ENCODE measurements around the gene ACAD8.
"Not testable (repeated sequence)": the region's sequence is repeated elsewhere in the genome, so short reads cannot be mapped to it uniquely, and the experiment has no call there.

ACAD8 gene

GRCh38 chr11:134255184-134255561 is 1.8 kb downstream of the ACAD8 start:
- H3K27ac ChIP-seq (ENCODE audit: insufficient read depth in 1 of 2, low read depth in 1 of 2, low read length in 2 of 2, poor library complexity in 1 of 2, severe bottlenecking in 2 of 2); DNase-seq; H3K27me3 ChIP-seq (replicated peaks in 2 of 5; ENCODE audit: control insufficient read depth in 4 of 5, insufficient read depth in 5 of 5, low read length in 4 of 5); H3K9me3 ChIP-seq (ENCODE audit: control extremely low read depth in 1 of 5, control insufficient read depth in 4 of 5, insufficient read depth in 2 of 5, low read depth in 1 of 5, low read length in 4 of 5); H3K4me3 ChIP-seq (ENCODE audit: control insufficient read depth in 1 of 7, extremely low read depth in 1 of 7, insufficient read depth in 4 of 7, low read depth in 2 of 7, low read length in 6 of 7): not testable (repeated sequence)
- CTCF ChIA-PET, result interaction anchor here (0.9 to 2.9 kb wide), 5 partner anchors 10 to 29 kb away, joined by 3 to 11 read pairs (median 4); no protein-coding TSS in a partner anchor
- H3K4me1 ChIP-seq (ENCODE audit: control extremely low read depth in 1 of 4, control insufficient read depth in 4 of 4, insufficient read depth in 4 of 4, low read length in 3 of 4), result peaks cover 9 to 22% (median 16%) of the 10 kb centered on the region in 4 experiments
- 100% methylated on average over 5 of the region's 5 CpGs for WGBS (ENCODE audit: insufficient coverage)
- POLR2A ChIA-PET, result interaction anchor here (1.5 kb wide), 1 partner anchor 9 kb away, joined by 5 read pairs; no protein-coding TSS in a partner anchor
- H3K36me3 ChIP-seq (ENCODE audit: control insufficient read depth in 4 of 4, insufficient read depth in 4 of 4, low read length in 3 of 4), result peaks cover 0 to 32% (median 24%) of the 10 kb centered on the region in 4 experiments

GRCh38 chr11:134257101-134257500 is 3.7 kb downstream of the ACAD8 start:
- CTCF ChIA-PET, result interaction anchor here (1.7 to 2.9 kb wide), 2 partner anchors 8 to 17 kb away, joined by 4 to 11 read pairs; no protein-coding TSS in a partner anchor
- Histone ChIP-seq H3K4me3 (ENCODE audit: control insufficient read depth in 1 of 7, extremely low read depth in 1 of 7, insufficient read depth in 4 of 7, low read depth in 2 of 7, low read length in 6 of 7) (no peak overlapping the region), H3K27me3 (replicated peaks in 2 of 5; ENCODE audit: control insufficient read depth in 4 of 5, insufficient read depth in 5 of 5, low read length in 4 of 5) (no peaks in the 10 kb centered on the region), H3K4me1 (ENCODE audit: control extremely low read depth in 1 of 4, control insufficient read depth in 4 of 4, insufficient read depth in 4 of 4, low read length in 3 of 4) (peaks cover 7 to 35% (median 23%) of the 10 kb centered on the region in 4 experiments), H3K27ac (ENCODE audit: insufficient read depth in 1 of 2, low read depth in 1 of 2, low read length in 2 of 2, poor library complexity in 1 of 2, severe bottlenecking in 2 of 2) (no peak overlapping the region), H3K36me3 (ENCODE audit: control insufficient read depth in 4 of 4, insufficient read depth in 4 of 4, low read length in 3 of 4) (peaks cover 0 to 37% (median 23%) of the 10 kb centered on the region in 4 experiments), H3K9me3 (ENCODE audit: control extremely low read depth in 1 of 5, control insufficient read depth in 4 of 5, insufficient read depth in 2 of 5, low read depth in 1 of 5, low read length in 4 of 5) (no peaks in the 10 kb centered on the region)
- WGBS (ENCODE audit: insufficient coverage), result 97% methylated on average over 11 of the region's 11 CpGs
- no peak for DNase-seq
- POLR2A ChIA-PET, result interaction anchor here (0.6 kb wide), 1 partner anchor 60 kb away, joined by 5 read pairs; no protein-coding TSS in a partner anchor

GRCh38 chr11:134258577-134258976 is 5.2 kb downstream of the ACAD8 start:
- CTCF ChIA-PET, result interaction anchor here (0.8 to 1.3 kb wide), 2 partner anchors 9 to 17 kb away, joined by 3 read pairs; partner anchors contain the start of gene GLB1L3
- POLR2A ChIA-PET, result no interaction called here
- Histone ChIP-seq H3K27ac (ENCODE audit: insufficient read depth in 1 of 2, low read depth in 1 of 2, low read length in 2 of 2, poor library complexity in 1 of 2, severe bottlenecking in 2 of 2) (no peak overlapping the region), H3K4me1 (ENCODE audit: control extremely low read depth in 1 of 4, control insufficient read depth in 4 of 4, insufficient read depth in 4 of 4, low read length in 3 of 4) (peaks cover 5 to 28% (median 18%) of the 10 kb centered on the region in 4 experiments), H3K4me3 (ENCODE audit: control insufficient read depth in 1 of 7, extremely low read depth in 1 of 7, insufficient read depth in 4 of 7, low read depth in 2 of 7, low read length in 6 of 7) (no peak overlapping the region), H3K36me3 (ENCODE audit: control insufficient read depth in 4 of 4, insufficient read depth in 4 of 4, low read length in 3 of 4) (peaks cover 2 to 51% (median 35%) of the 10 kb centered on the region in 4 experiments), H3K27me3 (replicated peaks in 2 of 5; ENCODE audit: control insufficient read depth in 4 of 5, insufficient read depth in 5 of 5, low read length in 4 of 5) (no peaks in the 10 kb centered on the region), H3K9me3 (ENCODE audit: control extremely low read depth in 1 of 5, control insufficient read depth in 4 of 5, insufficient read depth in 2 of 5, low read depth in 1 of 5, low read length in 4 of 5) (no peaks in the 10 kb centered on the region)
- DNase-seq, result no peak
- 100% methylated on average over 4 of the region's 4 CpGs for WGBS (ENCODE audit: insufficient coverage)

GRCh38 chr11:134260503-134260902 is 7.1 kb downstream of the ACAD8 start:
- Histone ChIP-seq H3K4me3 (ENCODE audit: control insufficient read depth in 1 of 7, extremely low read depth in 1 of 7, insufficient read depth in 4 of 7, low read depth in 2 of 7, low read length in 6 of 7) (peak overlapping the region in 2 of 7 experiments; percentile 11 to 22), H3K27me3 (replicated peaks in 2 of 5; ENCODE audit: control insufficient read depth in 4 of 5, insufficient read depth in 5 of 5, low read length in 4 of 5) (no peaks in the 10 kb centered on the region), H3K4me1 (ENCODE audit: control extremely low read depth in 1 of 4, control insufficient read depth in 4 of 4, insufficient read depth in 4 of 4, low read length in 3 of 4) (peaks cover 2 to 22% (median 14%) of the 10 kb centered on the region in 4 experiments), H3K36me3 (ENCODE audit: control insufficient read depth in 4 of 4, insufficient read depth in 4 of 4, low read length in 3 of 4) (peaks cover 2 to 58% (median 38%) of the 10 kb centered on the region in 4 experiments), H3K9me3 (ENCODE audit: control extremely low read depth in 1 of 5, control insufficient read depth in 4 of 5, insufficient read depth in 2 of 5, low read depth in 1 of 5, low read length in 4 of 5) (no peaks in the 10 kb centered on the region), H3K27ac (ENCODE audit: insufficient read depth in 1 of 2, low read depth in 1 of 2, low read length in 2 of 2, poor library complexity in 1 of 2, severe bottlenecking in 2 of 2) (no peak overlapping the region)
- POLR2A ChIA-PET, result no interaction called here
- peak in 2 of 3 donors; percentile 32 to 37 for DNase-seq
- CTCF ChIA-PET, result interaction anchor here (3.8 to 5.8 kb wide), 2 partner anchors 14 to 17 kb away, joined by 13 to 40 read pairs; partner anchors contain the start of gene GLB1L3

GRCh38 chr11:134260983-134261382 is 7.6 kb downstream of the ACAD8 start:
- H3K9me3 ChIP-seq (ENCODE audit: control extremely low read depth in 1 of 5, control insufficient read depth in 4 of 5, insufficient read depth in 2 of 5, low read depth in 1 of 5, low read length in 4 of 5), result no peaks in the 10 kb centered on the region
- WGBS (ENCODE audit: insufficient coverage), result 96% methylated on average over 16 of the region's 16 CpGs
- no peaks in the 10 kb centered on the region for H3K27me3 ChIP-seq (replicated peaks in 2 of 5; ENCODE audit: control insufficient read depth in 4 of 5, insufficient read depth in 5 of 5, low read length in 4 of 5)
- POLR2A ChIA-PET, result interaction anchor here (0.8 kb wide), 1 partner anchor 9 kb away, joined by 3 read pairs; no protein-coding TSS in a partner anchor
- CTCF ChIA-PET, result interaction anchor here (1.2 to 5.8 kb wide), 3 partner anchors 10 to 17 kb away, joined by 5 to 40 read pairs (median 13); partner anchors contain the start of gene GLB1L3
- H3K27ac ChIP-seq (ENCODE audit: insufficient read depth in 1 of 2, low read depth in 1 of 2, low read length in 2 of 2, poor library complexity in 1 of 2, severe bottlenecking in 2 of 2), result no peak overlapping the region
- H3K36me3 ChIP-seq (ENCODE audit: control insufficient read depth in 4 of 4, insufficient read depth in 4 of 4, low read length in 3 of 4), result peaks cover 2 to 58% (median 38%) of the 10 kb centered on the region in 4 experiments
- H3K4me1 ChIP-seq (ENCODE audit: control extremely low read depth in 1 of 4, control insufficient read depth in 4 of 4, insufficient read depth in 4 of 4, low read length in 3 of 4), result peaks cover 2 to 22% (median 14%) of the 10 kb centered on the region in 4 experiments
- H3K4me3 ChIP-seq (ENCODE audit: control insufficient read depth in 1 of 7, extremely low read depth in 1 of 7, insufficient read depth in 4 of 7, low read depth in 2 of 7, low read length in 6 of 7), result peak overlapping the region in 1 of 7 experiments; percentile 11
- DNase-seq, result no peak

GRCh38 chr11:134261626-134262488 is 8.5 kb downstream of the ACAD8 start:
- CTCF ChIA-PET, result interaction anchor here (1.0 to 5.8 kb wide), 9 partner anchors 9 to 50 kb away, joined by 3 to 40 read pairs (median 4); partner anchors contain the start of genes GLB1L3, NCAPD3 and VPS26B

More at GRCh38 chr11:134261626-134262488, 8.5 kb downstream of the ACAD8 start:
- no peaks in the 10 kb centered on the region for H3K9me3 ChIP-seq (ENCODE audit: control extremely low read depth in 1 of 5, control insufficient read depth in 4 of 5, insufficient read depth in 2 of 5, low read depth in 1 of 5, low read length in 4 of 5)
- no peak overlapping the region for H3K27ac ChIP-seq (ENCODE audit: insufficient read depth in 1 of 2, low read depth in 1 of 2, low read length in 2 of 2, poor library complexity in 1 of 2, severe bottlenecking in 2 of 2)
- WGBS (ENCODE audit: insufficient coverage), result 95% methylated on average over 11 of the region's 14 CpGs
- H3K4me1 ChIP-seq (ENCODE audit: control extremely low read depth in 1 of 4, control insufficient read depth in 4 of 4, insufficient read depth in 4 of 4, low read length in 3 of 4), result peaks cover 2 to 28% (median 15%) of the 10 kb centered on the region in 4 experiments
- H3K36me3 ChIP-seq (ENCODE audit: control insufficient read depth in 4 of 4, insufficient read depth in 4 of 4, low read length in 3 of 4), result peaks cover 2 to 57% (median 37%) of the 10 kb centered on the region in 4 experiments
- H3K27me3 ChIP-seq (replicated peaks in 2 of 5; ENCODE audit: control insufficient read depth in 4 of 5, insufficient read depth in 5 of 5, low read length in 4 of 5), result no peaks in the 10 kb centered on the region
- POLR2A ChIA-PET, result interaction anchor here (0.8 kb wide), 1 partner anchor 10 kb away, joined by 3 read pairs; no protein-coding TSS in a partner anchor
- H3K4me3 ChIP-seq (ENCODE audit: control insufficient read depth in 1 of 7, extremely low read depth in 1 of 7, insufficient read depth in 4 of 7, low read depth in 2 of 7, low read length in 6 of 7), result no peak overlapping the region
- DNase-seq, result peak in 2 of 3 donors; percentile 45 to 49

All from common myeloid progenitor, CD34-positive (primary cell).